ENCODE measurements around the gene LRRC30.

DNA sequence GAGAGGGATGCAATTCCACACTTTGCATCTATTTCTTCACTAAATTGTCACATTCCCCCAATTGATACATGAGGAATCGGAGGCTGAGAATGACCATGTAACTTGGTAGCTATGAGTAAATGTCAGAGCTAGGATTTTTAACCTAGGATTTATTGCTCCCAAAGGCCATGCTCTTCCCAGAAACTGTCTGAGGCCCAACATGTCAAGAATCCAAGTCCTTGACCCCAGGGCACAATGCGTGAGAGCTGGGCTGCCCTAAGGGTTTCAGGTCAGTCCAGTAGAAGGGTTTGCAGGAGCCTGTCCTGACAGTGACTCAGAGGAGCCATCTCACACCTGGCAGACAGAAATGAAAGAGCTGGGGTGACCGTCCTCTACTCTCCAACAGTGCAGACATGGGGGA is 30.3 kb downstream of the LRRC30 start:
- no peak for TF ChIP-seq POLR2A (IDR thresholded peaks at IDR 0.05)
- no peak for TF ChIP-seq CTCF (IDR thresholded peaks at IDR 0.05)

All from right lobe of liver (tissue), 4 donors.